K562 (cell line): Measurements from ENCODE around the gene KRTCAP2. TPM values are rescaled to one million over a fixed set of nuclear protein-coding genes. Genes with fewer than 3 reads are reported as not detected.

Experiments used
- ATAC-seq: fragments of 200-7000 bp; cut with Tn5 transposase; 3 replicates; pipeline ENCODE4 v1.9.1; 2020; ENCODE audit warnings: moderate library complexity
- BruUV-seq: library from RNA; stranded (reverse); fragments of 400-500 nt; replicated peaks from 2 replicates; lab custom pipeline; 2021; lab: Mats Ljungman, UMichigan
- CTCF ChIA-PET: fragments of 300-600 bp; formaldehyde crosslinking; extraction: SDS; loops from one replicate; lab custom pipeline; 2021; ENCODE audit warnings: low intra/inter-chr PET ratio; lab: Yijun Ruan, JAX
- POLR2A ChIA-PET: fragments of 300-600, 350-650 bp; sonication (Branson Sonifier 250); formaldehyde crosslinking; extraction: SDS; loops from one replicate; lab custom pipeline; 2021; ENCODE audit warnings: antibody characterized with exemption, inconsistent platforms; lab: Yijun Ruan, JAX
- DNase-seq, 4 experiments: peaks; one replicate each; pipeline versions ENCODE4 v3.0.0 to v3.0.0-alpha.2; 2011 to 2018; ENCODE audit warnings: low spot score in 3 of 4, mixed read lengths in 3 of 4; ENCODE audit errors: extremely low read depth in 1 of 4
- FAIRE-seq: peaks from 2 replicates; lab custom pipeline; 2011; peaks lifted over from hg19 to GRCh38; lab: Jason Lieb, UNC
- H2AFZ ChIP-seq: 2 replicates; pipeline ENCODE4 v1.6.0; 2011; ENCODE audit warnings: low read depth, low read length, control low read depth, inconsistent platforms
- H3K27ac ChIP-seq: fragments of 200-600 bp; 3 replicates; pipeline ENCODE4 v1.8.0; 2011; ENCODE audit warnings: low read depth, mild to moderate bottlenecking, control low read depth, inconsistent platforms, low read length, moderate library complexity, mixed read lengths; ENCODE audit errors: extremely low read depth
- H3K27me3 ChIP-seq, 2 experiments: fragments of 300-600 bp in 1 of 2; 2 replicates in 1 of 2; 3 replicates in 1 of 2; pipeline versions ENCODE4 v1.6.0 to v1.8.0; 2011; ENCODE audit warnings: inconsistent platforms in 2 of 2, low read length in 2 of 2, mild to moderate bottlenecking in 1 of 2, mixed read lengths in 1 of 2, moderate library complexity in 1 of 2; ENCODE audit not compliant: control insufficient read depth in 2 of 2, insufficient read depth in 2 of 2
- H3K36me3 ChIP-seq: fragments of 300-600 bp; 3 replicates; pipeline ENCODE4 v1.8.0; 2011; ENCODE audit warnings: mild to moderate bottlenecking, low read length, inconsistent platforms; ENCODE audit not compliant: control insufficient read depth, insufficient read depth
- H3K4me1 ChIP-seq, 2 experiments: fragments of 200-600 bp in 1 of 2; replicated peaks in 1 of 2; 2 replicates in 1 of 2; 3 replicates in 1 of 2; pipeline versions ENCODE4 v1.5.1 to v1.8.0; 2011; ENCODE audit warnings: inconsistent platforms in 2 of 2, low read length in 2 of 2, mild to moderate bottlenecking in 1 of 2, mixed read lengths in 1 of 2, moderate library complexity in 1 of 2; ENCODE audit not compliant: control insufficient read depth in 2 of 2, insufficient read depth in 2 of 2
- H3K4me2 ChIP-seq: 2 replicates; pipeline ENCODE4 v1.6.1; 2011; ENCODE audit warnings: low read length, control low read depth, inconsistent platforms, mixed read lengths; ENCODE audit not compliant: insufficient read depth
- H3K4me3 ChIP-seq: fragments of 200-600 bp; sonication (generic), shearing (Covaris generic); 2 replicates; pipeline ENCODE4 v1.5.1; 2016; ENCODE audit warnings: control low read depth, inconsistent platforms
- H3K79me2 ChIP-seq: fragments of 200-600 bp; 3 replicates; pipeline ENCODE4 v1.8.0; 2011; ENCODE audit warnings: low read length, inconsistent platforms; ENCODE audit not compliant: control insufficient read depth, insufficient read depth
- H3K9ac ChIP-seq, 2 experiments: 2 replicates each; pipeline versions ENCODE4 v1.6.0 to v1.6.1; 2011; ENCODE audit warnings: low read depth in 2 of 2, low read length in 2 of 2, control low read depth in 1 of 2, inconsistent platforms in 1 of 2, mild to moderate bottlenecking in 1 of 2, mixed read lengths in 1 of 2; ENCODE audit not compliant: insufficient read depth in 1 of 2
- H3K9me1 ChIP-seq: one replicate; pipeline ENCODE4 v1.6.0; 2011; ENCODE audit warnings: inconsistent platforms, mild to moderate bottlenecking, low read length, moderate library complexity; ENCODE audit not compliant: control insufficient read depth, insufficient read depth
- H3K9me3 ChIP-seq: replicated peaks from 2 replicates; pipeline ENCODE4 v1.5.1; 2011; ENCODE audit warnings: low read depth, low read length, inconsistent platforms; ENCODE audit not compliant: control insufficient read depth, insufficient read depth
- H4K20me1 ChIP-seq: replicated peaks from 2 replicates; pipeline ENCODE4 v1.6.1; 2011; ENCODE audit warnings: low read length, inconsistent platforms, mixed read lengths; ENCODE audit not compliant: control insufficient read depth, insufficient read depth
- MEF2D ChIP-seq: conservative IDR thresholded peaks from 2 replicates; pipeline ENCODE4 v1.6.1; 2016; ENCODE audit warnings: low read depth, missing genetic modification characterization, missing compliant biosample characterization
- ZNF121 ChIP-seq: sonication (generic); formaldehyde crosslinking; conservative IDR thresholded peaks from 2 replicates; pipeline ENCODE4 v1.8.0; 2022; ENCODE audit warnings: missing genetic modification reagents
- WGBS: fragments of 100-300 bp; shearing (Covaris generic); methylation state at CpG from one replicate; pipeline ENCODE4 v1.1.6; 2016; ENCODE audit warnings: low coverage, mixed read lengths; ENCODE audit not compliant: insufficient coverage; ENCODE audit errors: missing lambda C conversion rate; 5-methylcytosine and 5-hydroxymethylcytosine counted together
- in situ Hi-C: fragments of 300-500 bp; cut with MboI; formaldehyde crosslinking; loops from 4 replicates; pipeline ENCODE4 v1.15.0; 2018; ENCODE audit warnings: inconsistent platforms, mixed read lengths
- intact Hi-C: fragments of 100-400 bp; cut with micrococcal nuclease; formaldehyde crosslinking; loops from 2 replicates; pipeline ENCODE4 v1.14.2; 2022
- polyA plus RNA-seq, 8 experiments: library from polyadenylated mRNA; depleted of rRNA in 4 of 8; stranded (reverse) in 5 of 8; unstranded in 3 of 8; fragments of >200 nt; fragmentation: Nextera tagmentation in 2 of 8; fragmentation: Illumina TruSeq in 1 of 8; extraction: Ambion mirVana in 2 of 8; extraction: Trizol in 1 of 8; gene quantifications; 2 replicates each; pipeline versions ENCODE4 v1.2.1 to v1.2.3, GENCODE V29; 2011 to 2014; ENCODE audit warnings: inconsistent platforms in 1 of 8, missing spikeins in 1 of 8
- total RNA-seq, 7 experiments: library from RNA; depleted of rRNA in 6 of 7; stranded (reverse); fragments of >200 nt in 6 of 7; fragmentation: Illumina TruSeq in 2 of 7; extraction: Trizol in 2 of 7; gene quantifications; 2 replicates each; pipeline versions ENCODE4 v1.2.1 to v1.2.3, GENCODE V29; 2011 to 2021; ENCODE audit warnings: low replicate concordance in 1 of 7
- TF ChIP-seq, protein P1 (sequence below): fragments of 250-450 bp; sonication (Bioruptor Pico); IDR thresholded peaks from 2 replicates; pipeline ENCODE4 v1.4.0; 2020; ENCODE audit warnings: mild to moderate bottlenecking, moderate library complexity, borderline replicate concordance

Gene KRTCAP2
- total and polyA plus RNA-seq, 9 of the 15 experiments (the other 6 are each of a cell fraction or from before 2014, with no cell fraction given) = 126 to 436 (median 244) TPM

DNA sequence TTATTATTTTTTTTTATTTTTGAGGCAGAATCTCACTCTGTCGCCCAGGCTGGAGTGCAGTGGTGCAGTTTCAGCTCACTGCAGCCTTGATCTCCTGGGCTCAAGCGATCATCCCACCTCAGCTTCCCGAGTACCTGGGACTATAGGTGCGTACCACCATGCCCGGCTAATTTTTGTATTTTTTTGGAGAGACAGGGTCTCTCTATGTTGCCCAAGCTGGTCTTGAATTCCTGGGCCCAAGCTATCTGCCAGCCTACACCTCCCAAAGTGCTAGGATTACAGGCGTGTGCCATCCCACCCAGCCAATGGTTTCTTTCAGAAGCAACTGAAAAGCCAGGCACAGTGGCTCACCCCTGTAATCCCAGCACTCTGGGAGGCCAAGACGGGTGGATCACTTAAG, 2.3 kb downstream of the KRTCAP2 start (continued):
- TF ChIP-seq, protein P1, sequence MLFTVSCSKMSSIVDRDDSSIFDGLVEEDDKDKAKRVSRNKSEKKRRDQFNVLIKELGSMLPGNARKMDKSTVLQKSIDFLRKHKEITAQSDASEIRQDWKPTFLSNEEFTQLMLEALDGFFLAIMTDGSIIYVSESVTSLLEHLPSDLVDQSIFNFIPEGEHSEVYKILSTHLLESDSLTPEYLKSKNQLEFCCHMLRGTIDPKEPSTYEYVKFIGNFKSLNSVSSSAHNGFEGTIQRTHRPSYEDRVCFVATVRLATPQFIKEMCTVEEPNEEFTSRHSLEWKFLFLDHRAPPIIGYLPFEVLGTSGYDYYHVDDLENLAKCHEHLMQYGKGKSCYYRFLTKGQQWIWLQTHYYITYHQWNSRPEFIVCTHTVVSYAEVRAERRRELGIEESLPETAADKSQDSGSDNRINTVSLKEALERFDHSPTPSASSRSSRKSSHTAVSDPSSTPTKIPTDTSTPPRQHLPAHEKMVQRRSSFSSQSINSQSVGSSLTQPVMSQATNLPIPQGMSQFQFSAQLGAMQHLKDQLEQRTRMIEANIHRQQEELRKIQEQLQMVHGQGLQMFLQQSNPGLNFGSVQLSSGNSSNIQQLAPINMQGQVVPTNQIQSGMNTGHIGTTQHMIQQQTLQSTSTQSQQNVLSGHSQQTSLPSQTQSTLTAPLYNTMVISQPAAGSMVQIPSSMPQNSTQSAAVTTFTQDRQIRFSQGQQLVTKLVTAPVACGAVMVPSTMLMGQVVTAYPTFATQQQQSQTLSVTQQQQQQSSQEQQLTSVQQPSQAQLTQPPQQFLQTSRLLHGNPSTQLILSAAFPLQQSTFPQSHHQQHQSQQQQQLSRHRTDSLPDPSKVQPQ (CRISPR knock-in tag) = no peak

- FAIRE-seq (no peak), ATAC-seq (no peak), DNase-seq (peak in 1 of 4 experiments; percentile 0)
- no peaks in the 10 kb centered on the region for H4K20me1 ChIP-seq
- H2AFZ ChIP-seq = no peak overlapping the region
- H3K79me2 ChIP-seq = peaks cover 15% of the 10 kb centered on the region
- intact Hi-C loops (no loop called here), in situ Hi-C loops (no loop called here)
- no peaks in the 10 kb centered on the region for H3K9me3 ChIP-seq
- no peak overlapping the region for H3K4me3 ChIP-seq
- H3K9me1 ChIP-seq = no peaks in the 10 kb centered on the region
- no peaks in the 10 kb centered on the region for H3K27me3 ChIP-seq
- peaks cover 35% of the 10 kb centered on the region for H3K36me3 ChIP-seq
- CTCF ChIA-PET = interaction anchor here (0.8 kb wide), 1 partner anchor 58 kb away, joined by 6 read pairs; no protein-coding TSS in a partner anchor
- H3K4me1 ChIP-seq = peaks cover 16 to 34% of the 10 kb centered on the region in 2 experiments; a peak in 4 of 5 replicates
- H3K9ac ChIP-seq = no peak overlapping the region
- POLR2A ChIA-PET = interaction anchor here (0.6 kb wide), 2 partner anchors 95 to 113 kb away, joined by 3 read pairs; no protein-coding TSS in a partner anchor
- no CpG with 5 or more reads among the region's 2 CpGs for WGBS
- H3K27ac ChIP-seq = no peak overlapping the region
- BruUV-seq = TSS peak; percentile 25
- no peak overlapping the region for H3K4me2 ChIP-seq
- peak; percentile 65; the same call in 1 of the 2 replicates for TF ChIP-seq ZNF121 (CRISPR knock-in tag)
- no peak for TF ChIP-seq MEF2D
Measured at GRCh38 chr1:155170101-155170785, 2.9 kb downstream of the KRTCAP2 start.
